Mucosa of descending colon (tissue), 3 donors: Measurements from ENCODE around the gene SEPTIN2. TPM values are rescaled to one million over a fixed set of nuclear protein-coding genes. Genes with fewer than 3 reads are reported as not detected.
A peak's percentile ranks its signal among the peaks of the same experiment; 100 is the strongest.

Experiments
- ATAC-seq: fragments of 200-7000 bp; cut with Tn5 transposase; one replicate; pipeline ENCODE4 v1.9.1; 2020; ENCODE audit warnings: mild to moderate bottlenecking, moderate library complexity
- DNase-seq, 3 donors: peaks; one replicate each; pipeline ENCODE4 v3.0.0-alpha.2; 2020
- H3K36me3 ChIP-seq: fragments of 200-600 bp; one replicate; pipeline ENCODE4 v1.8.0; 2021; ENCODE audit warnings: low read depth, mild to moderate bottlenecking
- H3K4me1 ChIP-seq: fragments of 200-600 bp; one replicate; pipeline ENCODE4 v1.8.0; 2021; ENCODE audit warnings: low read depth, mild to moderate bottlenecking
- H3K4me3 ChIP-seq: fragments of 200-600 bp; one replicate; pipeline ENCODE4 v1.8.0; 2021; ENCODE audit warnings: mild to moderate bottlenecking
- H3K9me3 ChIP-seq: fragments of 200-600 bp; one replicate; pipeline ENCODE4 v1.8.0; 2021; ENCODE audit warnings: mild to moderate bottlenecking
- CTCF ChIP-seq: fragments of 200-600 bp; IDR thresholded peaks from one replicate; pipeline ENCODE4 v1.8.0; 2022; ENCODE audit warnings: antibody characterized with exemption, mild to moderate bottlenecking
- intact Hi-C, 2 donors: fragments of 100-400 bp; cut with DNase I in 1 of 2; cut with micrococcal nuclease in 1 of 2; formaldehyde crosslinking; loops; one replicate each; pipeline versions ENCODE4 v1.11.0 to v1.11.1; 2022; cut with DNase I, micrococcal nuclease
- total RNA-seq, 3 donors: library from RNA; stranded (reverse); fragmentation: NEBNext Ultra II Directional in 2 of 3; extraction: Animal tissue kit (Norgen Biotek cat#: 25700) in 2 of 3; gene quantifications; one replicate each; pipeline versions ENCODE4 v1.2.1 to v1.2.4, GENCODE V29; 2021 to 2023
- donor health status: DM: no; HTN: no; CAD: no; lungs with moderate emphysema.
- donor health status: DM: no; HTN: no; CAD: no.
- donor health status: DM: no; HTN: yes; CAD: no.

Gene SEPTIN2
- total RNA-seq, 3 donors from 2014 or later = 185 to 262 (median 221) TPM

GRCh38 chr2:241355983-241356870, 40.5 kb downstream of the SEPTIN2 start, which contains the start of gene FARP2:
Gene FARP2, plus strand, starts transcription at chr2:241356285. Its CDS starts 16,823 bp downstream, at chr2:241373108.
- intact Hi-C loops = no loop called here
- H3K4me1 ChIP-seq = peaks cover 45% of the 10 kb centered on the region
- no peak for TF ChIP-seq CTCF
- DNase-seq = peak; percentile 99 to 100 (median 100)
- peak; percentile 83 for ATAC-seq
- no peaks in the 10 kb centered on the region for H3K9me3 ChIP-seq
- H3K36me3 ChIP-seq = no peaks in the 10 kb centered on the region
- H3K4me3 ChIP-seq = peak within 1 kb of the TSS; percentile 66

- no peak for TF ChIP-seq CTCF
- intact Hi-C loops = no loop called here
- ATAC-seq (no peak), DNase-seq (no peak)
- Histone ChIP-seq H3K4me1 (peaks cover 44% of the 10 kb centered on the region), H3K4me3 (peak overlapping the region; percentile 66), H3K36me3 (no peaks in the 10 kb centered on the region), H3K9me3 (no peaks in the 10 kb centered on the region)
Observed at GRCh38 chr2:241356871-241357260, 41.1 kb downstream of the SEPTIN2 start.

- Histone ChIP-seq H3K4me1 (peaks cover 40% of the 10 kb centered on the region), H3K4me3 (no peak overlapping the region), H3K36me3 (no peaks in the 10 kb centered on the region), H3K9me3 (no peaks in the 10 kb centered on the region)
- intact Hi-C loops = no loop called here
- DNase-seq = no peak
- no peak for ATAC-seq
- TF ChIP-seq CTCF = no peak
Observed at GRCh38 chr2:241357531-241357930, 41.8 kb downstream of the SEPTIN2 start.

- H3K4me3 ChIP-seq = no peak overlapping the region
Observed at GRCh38 chr2:241358470-241358869, 42.7 kb downstream of the SEPTIN2 start.

GRCh38 chr2:241359481-241360045, 43.8 kb downstream of the SEPTIN2 start:
- H3K4me1 ChIP-seq = peaks cover 37% of the 10 kb centered on the region
- intact Hi-C loops = no loop called here
- DNase-seq = peak in 1 of 3 donors; percentile 55
- no peaks in the 10 kb centered on the region for H3K9me3 ChIP-seq
- peak; percentile 31 for ATAC-seq
- no peaks in the 10 kb centered on the region for H3K36me3 ChIP-seq
- TF ChIP-seq CTCF = no peak
- no peak overlapping the region for H3K4me3 ChIP-seq

More at GRCh38 chr2:241358470-241358869, 42.7 kb downstream of the SEPTIN2 start:
- DNase-seq (peak in 1 of 3 donors; percentile 53), ATAC-seq (peak; percentile 20)
- TF ChIP-seq CTCF = no peak
- H3K9me3 ChIP-seq = no peaks in the 10 kb centered on the region
- intact Hi-C loops = no loop called here
- no peaks in the 10 kb centered on the region for H3K36me3 ChIP-seq
- H3K4me1 ChIP-seq = peaks cover 44% of the 10 kb centered on the region
